WI38 (cell line): Measurements from ENCODE around the gene XPNPEP2.

Source experiments
- H3K4me3 ChIP-seq: 2 replicates; pipeline ENCODE4 v1.5.1; 2011; ENCODE audit warnings: low read depth, mild to moderate bottlenecking, control low read depth, low read length
- CTCF ChIP-seq: IDR thresholded peaks from 2 replicates; pipeline ENCODE4 v1.5.1; 2012; ENCODE audit warnings: low read depth, mild to moderate bottlenecking, control low read depth, low read length

Gene XPNPEP2

DNA sequence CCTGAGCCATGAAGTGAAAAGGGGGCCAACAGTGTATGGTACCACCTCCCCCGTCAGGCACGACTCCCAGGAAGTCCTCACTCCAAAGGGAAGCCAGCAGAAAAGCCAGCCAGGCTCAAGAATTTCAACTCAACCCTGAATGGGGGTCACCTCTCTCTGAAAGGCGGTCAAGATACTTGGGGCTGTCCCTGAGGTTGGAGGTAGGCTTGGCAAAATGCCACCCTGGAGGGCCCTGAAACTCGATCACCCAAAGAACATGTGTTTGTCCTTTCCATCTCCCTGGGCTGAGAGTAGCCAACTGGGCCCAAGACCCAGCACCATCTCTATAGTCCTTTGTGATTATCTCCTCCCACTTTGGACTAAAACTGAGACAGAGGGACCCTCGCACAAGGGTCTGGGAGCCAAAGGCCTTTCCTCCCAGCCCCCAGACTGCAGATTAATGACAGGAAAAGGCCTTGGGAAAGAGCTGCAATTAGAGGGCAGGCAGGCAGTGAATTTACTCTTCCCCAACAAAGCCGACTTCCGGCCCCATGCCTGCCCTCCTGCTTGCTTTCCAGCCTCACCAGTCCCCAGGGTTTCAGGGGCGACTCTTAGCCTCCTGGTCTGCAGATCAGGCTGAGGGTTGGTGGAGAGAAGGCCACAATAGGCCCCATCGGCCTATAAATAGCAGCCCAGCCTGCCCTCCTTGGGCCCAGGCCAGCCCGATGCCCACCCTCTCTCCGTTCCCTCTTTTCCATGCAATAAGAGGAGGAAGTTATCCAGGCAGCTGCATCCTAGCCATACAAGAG lies 46.6 kb downstream of the XPNPEP2 start:
- no peak overlapping the region for H3K4me3 ChIP-seq
- TF ChIP-seq CTCF: no peak

DNA sequence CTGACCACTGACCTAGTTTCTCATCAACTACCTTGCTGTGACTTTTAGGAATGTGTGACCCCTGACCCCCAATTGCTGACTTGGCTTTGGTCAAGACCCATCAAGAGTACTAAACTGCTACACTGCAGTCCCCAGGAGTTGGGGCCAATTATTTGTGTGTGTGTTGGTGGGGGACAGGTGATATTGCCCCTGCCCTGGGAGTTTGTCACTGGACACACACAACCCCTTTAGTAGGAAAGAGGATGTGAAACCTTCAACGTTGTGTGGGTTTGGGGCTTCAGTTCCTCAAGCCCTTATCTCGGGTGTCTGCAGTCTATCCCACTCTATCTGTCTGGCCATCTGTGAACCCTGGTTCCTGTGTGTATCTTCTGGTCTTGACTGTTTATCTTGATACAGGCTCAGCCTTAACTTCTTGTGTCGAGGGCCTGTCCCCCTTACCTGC lies 47.5 kb downstream of the XPNPEP2 start:
- no peak for TF ChIP-seq CTCF
- H3K4me3 ChIP-seq: no peak overlapping the region

- TF ChIP-seq CTCF: no peak
- no peak overlapping the region for H3K4me3 ChIP-seq
Measured at GRCh38 chrX:129787336-129788055, 48.7 kb downstream of the XPNPEP2 start.

- no peak for TF ChIP-seq CTCF
- no peak overlapping the region for H3K4me3 ChIP-seq
Measured at GRCh38 chrX:129788527-129788926, 49.7 kb downstream of the XPNPEP2 start.

DNA sequence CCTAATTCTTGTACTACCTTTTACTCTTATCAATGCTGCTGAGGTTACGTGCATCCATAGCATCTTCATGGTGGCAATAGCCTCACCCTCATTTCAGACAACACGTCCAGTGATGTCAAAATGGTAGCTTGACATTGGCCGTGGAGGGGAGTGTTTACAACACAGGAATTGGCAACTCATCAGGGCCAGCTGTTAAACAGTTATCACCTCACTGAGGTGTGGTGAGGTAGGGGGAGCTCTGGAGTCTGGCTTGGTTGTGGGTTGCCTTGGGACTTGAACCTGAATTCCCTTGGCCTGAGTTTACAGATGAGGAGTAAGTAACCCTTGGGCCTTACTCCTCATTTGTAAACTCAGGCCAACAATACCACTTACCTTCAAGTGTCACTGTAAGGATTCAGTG lies 51.4 kb downstream of the XPNPEP2 start:
- H3K4me3 ChIP-seq: no peak overlapping the region
- no peak for TF ChIP-seq CTCF

GRCh38 chrX:129790808-129791207 lies 52.0 kb downstream of the XPNPEP2 start:
- no peak for TF ChIP-seq CTCF
- no peak overlapping the region for H3K4me3 ChIP-seq

GRCh38 chrX:129791336-129791735 lies 52.6 kb downstream of the XPNPEP2 start:
- TF ChIP-seq CTCF: no peak
- no peak overlapping the region for H3K4me3 ChIP-seq
